Left colon (tissue), 2 donors: ENCODE data around the gene ANKRD44. TPM values are rescaled to one million over a fixed set of nuclear protein-coding genes. Genes with fewer than 3 reads are reported as not detected.
"Not testable (repeated sequence)": the region's sequence is repeated elsewhere in the genome, so short reads cannot be mapped to it uniquely, and the experiment has no call there.

Experiments used
- ATAC-seq: fragments of 200-7000 bp; cut with Tn5 transposase; one replicate; pipeline ENCODE4 v1.9.1; 2020; ENCODE audit warnings: mild to moderate bottlenecking, moderate library complexity
- DNase-seq, 2 donors: peaks; one replicate each; pipeline ENCODE4 v3.0.0-alpha.2; 2020
- intact Hi-C, 2 donors: fragments of 100-400 bp; cut with DNase I in 1 of 2; cut with micrococcal nuclease in 1 of 2; formaldehyde crosslinking; loops; one replicate each; pipeline versions ENCODE4 v1.11.2 to v1.14.0; 2022; cut with DNase I, micrococcal nuclease
- total RNA-seq, 2 donors: library from RNA; stranded (reverse); fragmentation: NEBNext Ultra II Directional; extraction: Animal tissue kit (Norgen Biotek cat#: 25700); gene quantifications; one replicate each; pipeline ENCODE4 v1.2.1, GENCODE V29; 2021
- donor health status: DM: no; HTN: no; CAD: no.
- donor health status: DM: yes; HTN: yes; CAD: no.

The ANKRD44 gene
- total RNA-seq, 2 donors from 2014 or later = 9.2 to 14.6 TPM

DNA sequence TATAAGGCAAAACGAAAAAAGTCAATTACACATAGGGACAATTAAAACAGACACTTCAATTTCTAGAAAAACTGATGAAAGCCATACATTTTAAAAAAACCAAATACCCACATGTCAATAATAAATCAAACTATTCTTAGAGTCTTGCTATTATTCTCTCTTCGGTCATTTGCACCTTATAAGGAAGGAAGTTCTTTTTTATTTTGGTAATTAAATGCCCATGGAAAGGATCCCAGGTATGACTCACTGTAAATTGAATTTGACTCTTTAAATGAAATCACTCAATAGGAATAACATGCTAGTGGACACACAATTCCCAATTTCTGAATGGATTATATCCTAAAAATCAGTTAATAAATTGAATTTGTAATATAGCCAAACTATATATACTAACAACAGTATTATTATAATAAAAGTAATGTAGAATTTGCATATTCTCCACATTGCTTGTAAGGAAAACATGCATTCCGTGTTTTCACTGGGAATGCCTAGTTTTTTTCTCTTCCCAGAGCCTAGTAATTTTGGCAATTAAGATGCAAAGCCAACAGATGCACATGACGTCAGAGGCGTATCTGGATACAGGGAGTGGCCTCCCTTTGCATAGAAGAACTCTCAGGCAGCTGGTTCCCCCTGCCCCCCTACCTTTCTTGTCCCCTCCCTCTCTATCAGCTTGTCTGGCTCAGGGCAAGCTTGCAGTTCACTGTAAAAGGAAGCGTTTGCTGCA lies 230.6 kb downstream of the ANKRD44 start:
- DNase-seq (no peak), ATAC-seq (peak; percentile 51)
- intact Hi-C loops = no loop called here

DNA sequence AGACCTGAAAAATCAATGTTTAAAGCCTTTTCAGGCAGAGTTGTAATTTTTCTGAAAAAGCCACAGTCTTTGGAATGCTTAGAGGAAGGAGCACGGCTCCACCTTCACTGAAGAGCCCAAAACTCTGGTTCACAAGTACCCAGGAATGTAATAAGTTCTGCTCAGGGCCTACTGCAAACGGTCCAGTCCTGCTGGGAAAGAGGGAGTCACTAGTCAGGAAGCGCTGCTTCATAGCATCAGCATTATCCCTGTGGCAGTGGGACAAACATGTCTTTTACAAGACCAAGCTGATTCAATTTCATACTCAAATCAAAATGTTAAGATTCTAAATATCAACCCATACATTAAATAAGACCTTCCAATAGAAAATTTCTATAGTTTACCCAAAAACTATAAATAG lies 231.2 kb downstream of the ANKRD44 start:
- ATAC-seq (no peak), DNase-seq (no peak)
- intact Hi-C loops = no loop called here

DNA sequence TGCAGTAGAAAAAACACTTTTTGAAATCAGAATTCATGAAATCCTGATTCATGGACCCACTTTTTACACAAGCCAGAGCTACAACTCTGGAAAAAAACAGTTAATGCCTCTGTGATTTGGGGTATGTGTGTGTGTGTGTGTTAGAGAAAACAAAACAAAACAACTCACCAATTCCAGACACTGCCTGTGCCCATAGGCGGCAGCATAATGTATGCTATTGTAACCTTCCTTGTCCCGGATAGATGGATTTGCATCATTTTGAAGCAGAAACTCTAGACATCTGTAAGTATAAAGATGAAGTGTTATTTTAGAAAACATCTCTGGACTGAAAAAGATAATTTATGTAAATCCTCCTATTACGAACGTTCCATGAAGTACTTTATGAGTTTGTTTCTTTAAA lies 232.0 kb downstream of the ANKRD44 start:
- intact Hi-C loops = no loop called here
- no peak for DNase-seq
- ATAC-seq = no peak

DNA sequence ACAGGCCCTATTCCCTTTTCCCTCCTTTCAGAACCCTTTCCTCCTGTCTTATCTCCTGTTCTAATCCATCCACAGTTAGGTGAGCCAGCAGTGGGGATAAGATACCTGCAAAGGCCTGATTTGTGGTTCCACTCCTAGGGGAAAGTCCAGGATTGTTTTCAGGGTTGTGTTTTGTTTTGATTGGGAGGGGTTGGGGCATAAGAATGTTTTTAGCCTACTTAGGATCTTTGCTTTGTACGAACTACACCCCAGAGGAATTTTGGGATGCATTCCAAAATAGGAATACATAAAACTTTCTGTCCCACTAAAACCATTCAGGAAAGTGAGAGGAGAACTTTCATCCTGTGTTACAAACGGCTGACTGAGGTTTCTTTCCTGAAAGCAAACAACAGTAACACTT lies 233.2 kb downstream of the ANKRD44 start:
- peak; percentile 26 for ATAC-seq
- no peak for DNase-seq
- intact Hi-C loops = no loop called here

DNA sequence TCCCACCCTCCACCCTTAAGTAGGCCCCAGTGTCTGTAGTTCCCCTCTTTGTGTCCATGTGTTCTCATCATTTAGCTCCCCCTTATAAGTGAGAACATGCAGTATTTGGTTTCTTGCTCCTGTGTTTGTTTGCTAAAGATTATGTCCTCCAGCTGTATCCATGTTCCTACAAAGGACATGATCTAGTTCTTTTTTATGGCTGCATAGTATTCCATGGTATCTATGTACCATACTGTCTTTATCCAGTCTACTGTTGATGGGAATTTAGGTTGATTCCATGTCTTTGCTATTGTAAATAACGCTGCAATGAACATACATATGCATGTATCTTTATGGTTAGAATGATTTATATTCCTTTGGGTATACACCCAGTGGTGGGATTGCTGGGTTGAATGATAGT lies 233.9 kb downstream of the ANKRD44 start:
- DNase-seq = no peak
- intact Hi-C loops = no loop called here
- ATAC-seq = no peak

DNA sequence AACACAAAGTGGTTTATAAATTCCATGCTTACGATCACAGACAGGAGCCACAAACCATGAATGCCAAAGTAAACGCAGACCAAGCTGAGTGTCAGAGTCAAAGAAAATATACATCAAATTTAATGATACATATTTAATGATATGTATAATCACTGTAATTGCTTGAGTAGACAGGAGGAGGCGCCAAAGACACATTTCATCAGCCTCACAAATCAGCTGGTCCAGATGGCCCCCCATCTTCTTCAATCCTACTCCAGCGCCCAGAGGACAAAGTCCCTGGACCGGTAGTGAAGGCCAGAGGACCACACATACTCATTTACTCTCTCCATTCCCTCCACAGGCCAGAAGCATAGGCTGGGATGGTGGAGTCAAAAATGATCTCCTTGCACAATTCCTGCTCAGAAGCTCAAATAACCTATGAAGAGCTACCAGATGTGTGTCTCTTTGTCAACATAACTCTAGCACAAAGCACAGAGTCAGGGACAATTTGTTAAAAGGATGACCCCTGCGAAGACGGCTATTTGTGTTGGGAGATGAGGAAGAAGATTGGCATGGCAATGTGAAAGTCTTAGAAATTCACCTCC lies 234.7 kb downstream of the ANKRD44 start:
- ATAC-seq (no peak), DNase-seq (no peak)
- intact Hi-C loops = no loop called here

DNA sequence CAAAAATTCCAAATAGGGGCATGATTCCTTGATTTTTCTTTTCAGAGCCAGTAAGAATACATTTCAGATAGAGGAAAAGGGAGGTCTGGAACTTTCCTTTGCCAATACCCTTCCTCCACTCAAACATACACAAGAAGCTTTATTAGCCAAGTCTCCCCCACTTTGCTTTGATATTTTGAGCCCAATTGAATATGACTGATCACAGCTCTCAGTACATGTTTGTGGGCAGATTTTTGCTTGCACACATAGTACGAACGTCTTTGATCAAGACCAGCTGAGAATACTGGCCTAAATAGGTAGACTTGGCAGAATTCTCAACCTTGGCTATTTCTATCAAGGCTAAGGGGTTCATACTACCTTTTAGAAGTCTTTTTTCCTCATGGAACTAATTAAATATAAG lies 235.3 kb downstream of the ANKRD44 start:
- ATAC-seq = no peak

DNA sequence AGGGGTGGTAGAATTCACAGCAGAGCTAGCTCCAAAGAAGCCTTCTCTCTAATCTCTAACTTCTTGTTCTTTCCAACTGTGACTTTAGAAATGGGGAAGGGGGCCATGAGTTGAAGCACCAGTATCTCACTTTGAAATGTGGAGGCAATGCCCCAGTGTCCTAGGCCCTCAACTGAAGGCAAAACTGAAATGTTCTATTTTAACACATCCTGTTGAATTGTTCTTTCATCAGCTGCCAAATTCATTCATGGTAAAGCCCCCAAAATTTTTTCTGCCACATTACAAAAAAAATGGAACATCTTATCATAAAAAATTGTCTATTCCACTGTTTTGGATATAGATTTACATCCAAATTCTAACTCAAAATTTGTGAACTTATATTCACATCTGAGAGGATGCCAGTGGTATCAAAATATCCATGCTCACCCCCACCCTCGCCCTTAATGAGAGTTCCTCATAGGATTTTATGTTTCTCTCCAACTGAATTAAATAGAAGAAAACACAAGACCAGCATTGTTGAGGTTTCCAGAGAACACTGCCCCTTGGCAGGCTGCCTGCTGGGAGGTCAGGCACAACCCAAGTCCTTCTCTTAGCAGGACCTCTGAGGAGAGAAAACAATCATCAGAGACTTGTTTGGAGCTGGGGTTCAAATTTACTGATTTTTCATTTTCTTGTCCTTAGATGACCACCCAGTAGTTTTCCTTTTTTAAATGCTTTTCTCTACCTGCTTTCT lies 236.7 kb downstream of the ANKRD44 start:
- DNase-seq = peak in 1 of 2 donors; percentile 17
- intact Hi-C loops = no loop called here
- ATAC-seq = no peak

More for the DNA sequence above, 235.3 kb downstream of the ANKRD44 start:
- DNase-seq = no peak
- intact Hi-C loops = no loop called here

DNA sequence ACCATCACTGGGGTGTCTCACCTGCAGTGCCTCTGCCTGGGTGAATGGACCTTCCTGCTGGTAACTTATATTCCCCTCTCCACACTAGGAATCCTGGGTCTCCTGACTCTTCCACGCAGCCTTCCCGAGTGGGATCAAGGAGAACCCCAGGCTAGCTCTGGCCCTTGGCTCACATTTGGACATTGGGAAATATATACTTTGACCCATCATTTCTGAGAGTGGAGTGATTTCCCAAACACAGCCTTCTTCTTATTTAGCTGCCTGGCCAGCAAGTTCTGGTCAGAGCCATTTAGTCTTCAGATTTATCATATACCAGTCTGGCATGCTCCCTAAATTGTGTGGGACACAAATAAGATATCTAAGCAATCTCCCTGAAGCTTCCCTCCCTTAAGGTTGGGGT lies 237.3 kb downstream of the ANKRD44 start:
- intact Hi-C loops = no loop called here
- ATAC-seq = no peak
- no peak for DNase-seq

DNA sequence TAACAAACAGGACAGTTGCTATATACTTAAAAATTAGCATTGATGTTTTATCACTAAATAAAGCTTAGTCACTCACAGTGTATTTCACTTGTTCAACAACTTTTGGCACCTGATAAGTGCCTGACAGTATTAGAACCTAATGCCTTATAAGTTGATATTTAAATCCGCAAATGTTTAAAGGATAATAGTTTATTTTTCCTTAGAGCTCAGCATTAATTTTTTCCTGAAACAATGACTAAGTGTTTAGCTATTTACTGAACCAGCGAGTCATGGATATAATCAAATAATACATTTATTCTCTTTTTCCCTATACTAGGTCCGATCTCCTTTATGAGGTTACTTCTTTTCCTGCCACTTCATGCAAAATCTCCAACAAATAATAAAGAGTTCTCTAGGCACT lies 238.0 kb downstream of the ANKRD44 start:
- ATAC-seq = no peak
- intact Hi-C loops = no loop called here
- DNase-seq = no peak

DNA sequence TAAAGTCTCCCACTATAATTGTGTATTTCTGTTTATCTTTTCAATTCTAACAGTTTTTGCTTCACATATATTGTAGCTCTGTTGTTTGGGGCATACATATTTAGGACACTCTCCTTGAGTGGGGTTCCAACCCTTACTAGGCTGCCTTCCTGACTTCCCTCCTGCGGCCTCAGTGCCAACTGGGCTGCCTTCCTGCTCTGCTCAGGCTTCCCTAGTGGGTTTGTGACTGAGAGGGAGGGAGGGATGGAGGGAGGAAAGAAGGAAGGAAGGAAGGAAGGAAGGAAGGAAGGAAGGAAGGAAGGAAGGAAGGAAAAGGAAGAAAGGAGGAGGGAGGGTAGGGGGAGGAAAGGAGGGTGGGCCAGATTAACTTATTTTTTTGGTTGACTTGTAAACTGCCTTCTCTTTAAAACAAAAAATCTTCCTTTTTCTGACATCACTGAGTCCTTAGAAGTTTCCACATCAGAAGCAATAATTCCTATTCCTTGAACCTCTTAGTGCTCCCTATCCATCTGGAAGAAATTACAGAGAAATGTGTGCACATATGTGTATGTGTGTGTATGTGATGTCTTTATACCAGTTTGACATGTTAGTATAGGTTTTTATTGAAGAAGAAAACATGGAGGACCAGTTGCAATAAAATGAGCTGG lies 238.7 kb downstream of the ANKRD44 start:
- DNase-seq (no peak), ATAC-seq (no peak)
- intact Hi-C loops = no loop called here

DNA sequence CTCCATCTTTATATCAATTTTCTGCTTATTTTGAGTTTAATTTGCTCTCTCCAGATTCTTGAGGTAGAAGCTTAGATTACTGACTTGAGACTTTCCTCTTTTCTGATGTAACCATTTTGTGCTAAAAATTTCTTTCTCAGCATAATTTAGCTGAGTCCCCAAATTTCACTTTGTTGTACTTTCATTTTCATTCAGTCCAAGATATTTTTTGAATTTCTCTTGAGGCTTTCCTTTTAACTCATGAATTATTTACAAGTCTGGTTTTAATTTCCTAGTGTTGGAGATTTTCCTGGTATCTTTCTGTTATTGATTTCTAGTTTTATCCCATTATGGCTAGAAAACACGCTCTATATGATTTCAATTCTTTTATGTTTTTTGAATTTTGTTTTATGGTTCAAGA lies 239.4 kb downstream of the ANKRD44 start:
- intact Hi-C loops = no loop called here
- ATAC-seq = no peak
- no peak for DNase-seq

DNA sequence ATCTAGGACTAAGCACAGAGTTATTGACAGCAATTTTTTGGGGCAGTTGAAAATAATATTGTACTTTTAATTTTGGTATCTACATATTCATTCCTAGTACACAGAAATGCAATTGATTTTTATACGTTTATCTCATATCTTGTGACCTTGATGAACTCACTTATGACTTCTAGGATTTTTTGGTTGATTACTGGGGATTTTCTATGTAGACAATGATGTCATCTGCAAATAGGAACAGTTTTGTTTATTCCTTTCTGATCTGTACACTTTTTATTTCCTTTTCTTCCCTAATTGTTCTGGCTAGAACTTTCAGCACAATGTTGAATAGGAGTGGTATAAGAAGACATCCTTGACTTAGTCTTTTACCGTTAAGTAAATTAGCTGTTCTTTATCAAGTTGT lies 240.6 kb downstream of the ANKRD44 start:
- no peak for ATAC-seq
- intact Hi-C loops = no loop called here
- no peak for DNase-seq

DNA sequence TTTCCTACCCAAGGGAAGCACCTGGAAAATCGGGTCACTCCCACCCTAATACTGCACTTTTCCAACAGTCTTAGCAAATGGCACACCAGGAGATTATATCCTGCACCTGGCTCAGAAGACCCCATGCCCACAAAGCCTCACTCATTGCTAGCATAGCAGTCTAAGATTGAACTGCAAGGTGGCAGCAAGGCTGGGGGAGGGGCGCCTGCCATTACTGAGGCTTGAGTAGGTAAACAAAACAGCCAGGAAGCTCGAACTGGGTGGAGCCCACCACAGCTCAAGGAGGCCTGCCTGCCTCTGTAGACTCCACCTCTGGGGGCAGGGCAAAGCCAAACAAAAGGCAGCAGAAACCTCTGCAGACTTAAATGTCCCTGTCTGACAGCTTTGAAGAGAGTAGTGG lies 248.0 kb downstream of the ANKRD44 start:
- peak in 1 of 2 donors; percentile 35 for DNase-seq
- intact Hi-C loops, ATAC-seq: not testable (repeated sequence)

DNA sequence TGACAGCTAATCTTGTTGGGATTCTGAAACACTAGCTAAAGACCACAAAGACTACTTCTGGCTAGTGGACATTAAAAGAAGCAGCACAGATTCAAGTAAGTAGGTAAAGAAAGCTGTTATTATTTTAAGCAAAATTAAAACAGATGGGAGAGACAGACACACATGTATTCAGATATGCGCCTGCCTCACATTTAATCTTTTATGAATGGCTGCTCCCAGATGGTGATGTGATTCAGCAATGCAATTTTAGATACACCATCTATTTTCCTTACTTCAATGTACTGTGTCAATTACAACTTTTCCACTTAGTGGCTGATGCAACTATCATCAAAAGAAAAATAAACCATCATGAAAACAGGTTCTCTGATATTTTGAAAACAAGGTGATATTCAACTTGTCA lies 251.1 kb downstream of the ANKRD44 start:
- intact Hi-C loops = no loop called here
- ATAC-seq (no peak), DNase-seq (no peak)

DNA sequence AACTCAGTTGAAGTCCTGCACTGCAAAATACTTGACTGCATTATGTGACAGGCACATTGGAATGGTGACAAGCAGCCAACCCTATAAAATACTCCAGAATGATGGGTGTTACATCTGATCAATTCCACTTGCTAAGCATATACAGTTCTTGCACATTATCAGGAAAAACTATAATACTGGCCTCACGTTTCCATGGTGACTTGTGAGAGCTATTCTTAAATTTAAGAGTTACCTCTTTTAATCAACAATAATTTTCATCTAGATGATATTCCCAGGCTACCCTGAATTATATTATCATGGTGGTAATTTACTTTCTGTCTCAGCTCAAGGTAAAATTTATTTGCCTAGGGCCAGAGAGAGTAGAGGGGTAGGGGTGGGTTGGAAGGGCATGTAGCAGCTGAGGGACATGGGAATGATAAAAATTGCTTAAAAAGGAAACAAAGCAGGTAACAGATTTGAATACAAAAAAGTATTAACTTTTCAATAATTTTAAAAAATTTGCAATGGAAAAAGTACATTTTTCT lies 251.7 kb downstream of the ANKRD44 start:
- intact Hi-C loops = no loop called here
- ATAC-seq (no peak), DNase-seq (no peak)

DNA sequence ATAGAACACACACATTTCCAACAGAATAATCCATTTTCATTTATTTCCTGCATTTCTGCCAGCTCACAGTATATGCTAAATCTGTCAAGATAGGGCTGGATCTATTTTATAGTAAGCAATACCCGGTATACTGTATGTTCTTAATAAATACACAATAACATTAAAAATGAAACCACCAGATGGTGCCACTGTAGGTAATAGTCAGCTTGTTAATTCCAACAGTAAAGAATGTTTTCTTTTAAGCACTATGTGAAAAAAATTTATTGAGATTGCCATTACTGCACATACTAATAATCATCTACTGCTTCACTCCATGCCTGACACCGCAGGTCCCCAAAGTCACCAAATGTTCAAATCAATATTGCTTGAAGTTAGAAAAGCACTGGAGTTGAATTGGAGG lies 252.6 kb downstream of the ANKRD44 start:
- ATAC-seq (no peak), DNase-seq (no peak)
- intact Hi-C loops = no loop called here

DNA sequence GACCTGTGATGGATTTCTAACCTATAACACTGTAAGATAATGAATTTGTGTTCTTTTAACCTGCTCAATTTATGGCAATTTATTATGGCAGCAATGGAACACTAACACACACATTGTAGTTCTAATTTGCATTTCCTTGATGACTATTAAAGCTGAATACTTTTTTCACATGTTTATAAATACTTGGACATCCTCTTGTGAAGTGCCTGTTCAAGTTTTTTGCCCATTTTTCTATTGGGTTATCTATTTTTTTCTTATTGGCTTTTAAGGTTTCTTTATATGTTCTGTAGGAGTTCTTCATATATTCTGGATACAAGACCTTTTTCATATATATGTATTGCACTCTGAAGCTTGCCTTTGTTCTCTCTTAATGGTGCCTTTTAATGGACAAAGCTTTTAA lies 255.5 kb downstream of the ANKRD44 start:
- ATAC-seq = no peak
- DNase-seq = no peak
- intact Hi-C loops = no loop called here

DNA sequence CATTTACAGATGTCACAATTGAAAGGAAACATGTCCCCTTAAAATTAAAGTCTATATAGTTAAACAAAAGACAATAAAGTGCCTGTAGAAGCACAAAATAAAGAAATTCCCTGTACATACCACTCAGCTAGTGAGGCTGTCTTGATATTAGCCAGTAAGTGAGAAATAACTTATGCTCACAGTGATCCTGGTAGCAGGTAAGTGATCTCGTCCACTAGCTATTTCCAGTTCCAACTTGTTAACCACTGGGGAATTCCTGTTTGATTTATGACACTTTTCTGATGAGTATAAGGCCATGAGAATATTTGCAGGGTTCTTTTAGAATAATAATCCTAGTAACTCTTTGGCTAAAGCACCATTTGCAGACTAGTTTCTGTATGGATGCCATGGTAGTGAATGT lies 256.1 kb downstream of the ANKRD44 start:
- intact Hi-C loops = no loop called here
- no peak for ATAC-seq
- DNase-seq = no peak

DNA sequence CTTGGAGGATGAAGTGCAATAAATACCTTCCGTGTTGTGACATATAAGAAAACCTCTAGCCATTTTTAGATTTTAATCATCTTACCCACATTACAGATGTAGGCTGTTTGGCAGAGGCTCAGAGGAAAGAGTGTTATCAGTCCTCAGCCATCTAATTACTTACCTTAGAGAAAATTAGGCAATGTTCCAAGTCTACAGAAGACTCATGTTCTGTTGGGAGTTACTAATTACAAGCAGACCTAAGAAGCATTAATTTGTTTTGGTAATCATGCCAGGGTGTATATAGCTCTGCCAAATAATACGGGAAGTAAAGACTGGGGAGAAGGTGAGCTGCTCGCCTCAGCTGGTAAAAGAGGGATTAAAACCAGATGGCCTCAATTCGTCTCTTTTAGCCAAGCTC lies 258.2 kb downstream of the ANKRD44 start:
- no peak for DNase-seq
- intact Hi-C loops = no loop called here
- no peak for ATAC-seq
